ENCODE results near the gene CWF19L2. TPM values are rescaled to one million over a fixed set of nuclear protein-coding genes. Genes with fewer than 3 reads are reported as not detected.

Gene CWF19L2
- total RNA-seq, 1 experiment from 2014 or later = 5.5 TPM

DNA sequence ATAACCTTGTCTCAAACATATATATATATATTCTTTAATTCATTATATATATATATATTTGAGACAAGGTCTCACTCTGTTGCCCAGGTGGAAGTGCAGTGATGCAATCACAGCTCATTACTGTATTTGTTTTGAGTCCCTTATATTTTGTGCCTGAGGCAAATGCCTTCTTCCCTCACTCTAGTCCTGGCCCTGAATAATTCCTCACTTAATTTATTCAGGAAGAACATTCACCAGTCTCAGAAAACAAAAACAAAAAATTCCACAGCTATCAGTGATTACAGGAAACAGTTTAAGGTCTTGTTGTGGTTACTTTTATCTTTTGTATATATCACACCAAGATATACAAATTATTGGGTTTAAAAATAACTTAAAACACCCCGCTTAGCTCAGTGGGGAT is 155.7 kb downstream of the CWF19L2 start:
- no peak for DNase-seq (ENCODE audit: low spot score)

- no peak for DNase-seq (ENCODE audit: low spot score)
Measured at GRCh38 chr11:107293677-107294344, 163.8 kb downstream of the CWF19L2 start.

DNA sequence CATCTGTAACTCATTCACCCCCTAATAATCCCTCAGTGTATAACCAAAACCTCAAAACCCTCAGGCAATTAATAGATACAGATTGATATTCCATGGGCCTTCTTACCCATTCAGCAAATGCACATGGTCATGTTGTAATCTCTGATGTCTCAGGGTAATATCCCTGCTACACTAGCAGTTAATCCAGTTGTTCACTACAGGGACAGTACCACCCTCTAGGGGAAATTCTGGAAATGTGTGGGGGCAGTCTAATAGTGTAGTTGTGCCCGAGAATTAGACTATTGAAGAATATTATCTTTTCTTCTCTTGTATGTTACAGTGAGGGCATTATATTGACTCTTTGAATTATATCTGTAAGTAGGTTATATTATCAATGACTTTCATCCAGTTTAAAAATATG is 175.4 kb downstream of the CWF19L2 start:
- no peak for DNase-seq (ENCODE audit: low spot score)

Other genes with a start within 250 kb of the CWF19L2 start
- gene ALKBH8, start 107.9 kb upstream of the CWF19L2 start, total RNA-seq (2014; rRNA removed; shearing (Covaris generic)) = 5.8 and 7.3 TPM in 2 replicates
- gene ELMOD1, start 133.3 kb upstream of the CWF19L2 start, total RNA-seq (2014; rRNA removed; shearing (Covaris generic)) = 0.05 TPM in 1 of 2 replicates, not detected in the other